ENCODE data around the gene ZDHHC14. TPM values are rescaled to one million over a fixed set of nuclear protein-coding genes. Genes with fewer than 3 reads are reported as not detected.

The ZDHHC14 gene
- total and polyA plus RNA-seq, 2 of the 8 experiments (the other 6 are each of a cell fraction or from before 2014, with no cell fraction given) = 2.9 to 5.3 TPM

DNA sequence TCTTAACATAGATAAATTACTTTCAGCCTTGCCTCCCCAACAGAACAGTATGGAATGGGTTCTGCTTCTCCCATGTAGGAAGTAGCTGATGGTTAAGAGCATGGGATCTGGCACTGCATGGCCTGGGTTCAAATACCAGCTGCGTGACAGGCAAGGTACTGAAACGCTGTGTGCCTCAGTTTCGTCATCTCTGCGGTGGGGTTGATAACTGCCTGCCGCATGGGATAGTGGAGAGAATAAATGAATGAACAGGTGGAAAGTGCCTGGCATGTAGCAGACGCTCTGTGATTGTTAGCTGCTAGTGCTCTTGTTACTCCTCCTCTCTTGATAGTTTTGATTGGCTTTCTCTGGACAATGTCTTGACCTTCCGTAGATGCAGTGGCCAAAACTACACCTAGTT is 213.3 kb downstream of the ZDHHC14 start (continued):
- TF ChIP-seq, protein P1, sequence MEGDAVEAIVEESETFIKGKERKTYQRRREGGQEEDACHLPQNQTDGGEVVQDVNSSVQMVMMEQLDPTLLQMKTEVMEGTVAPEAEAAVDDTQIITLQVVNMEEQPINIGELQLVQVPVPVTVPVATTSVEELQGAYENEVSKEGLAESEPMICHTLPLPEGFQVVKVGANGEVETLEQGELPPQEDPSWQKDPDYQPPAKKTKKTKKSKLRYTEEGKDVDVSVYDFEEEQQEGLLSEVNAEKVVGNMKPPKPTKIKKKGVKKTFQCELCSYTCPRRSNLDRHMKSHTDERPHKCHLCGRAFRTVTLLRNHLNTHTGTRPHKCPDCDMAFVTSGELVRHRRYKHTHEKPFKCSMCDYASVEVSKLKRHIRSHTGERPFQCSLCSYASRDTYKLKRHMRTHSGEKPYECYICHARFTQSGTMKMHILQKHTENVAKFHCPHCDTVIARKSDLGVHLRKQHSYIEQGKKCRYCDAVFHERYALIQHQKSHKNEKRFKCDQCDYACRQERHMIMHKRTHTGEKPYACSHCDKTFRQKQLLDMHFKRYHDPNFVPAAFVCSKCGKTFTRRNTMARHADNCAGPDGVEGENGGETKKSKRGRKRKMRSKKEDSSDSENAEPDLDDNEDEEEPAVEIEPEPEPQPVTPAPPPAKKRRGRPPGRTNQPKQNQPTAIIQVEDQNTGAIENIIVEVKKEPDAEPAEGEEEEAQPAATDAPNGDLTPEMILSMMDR (IDR thresholded peaks at IDR 0.05; ENCODE audit: control extremely low read depth in 1 of 3, insufficient read depth in 1 of 3, low read depth in 1 of 3, low read length in 3 of 3) = no peak
- no peak for TF ChIP-seq RAD21 (IDR thresholded peaks at IDR 0.05 in 1 of 2, conservative IDR thresholded peaks at IDR 0.05 in 1 of 2; ENCODE audit: low read depth in 2 of 2, low read length in 2 of 2)
- no peak for TF ChIP-seq SAP30 (IDR thresholded peaks at IDR 0.05; ENCODE audit: insufficient read depth, insufficient replicate concordance, low read length)
